ENCODE results near the gene GRIK3.

GRIK3 gene

DNA sequence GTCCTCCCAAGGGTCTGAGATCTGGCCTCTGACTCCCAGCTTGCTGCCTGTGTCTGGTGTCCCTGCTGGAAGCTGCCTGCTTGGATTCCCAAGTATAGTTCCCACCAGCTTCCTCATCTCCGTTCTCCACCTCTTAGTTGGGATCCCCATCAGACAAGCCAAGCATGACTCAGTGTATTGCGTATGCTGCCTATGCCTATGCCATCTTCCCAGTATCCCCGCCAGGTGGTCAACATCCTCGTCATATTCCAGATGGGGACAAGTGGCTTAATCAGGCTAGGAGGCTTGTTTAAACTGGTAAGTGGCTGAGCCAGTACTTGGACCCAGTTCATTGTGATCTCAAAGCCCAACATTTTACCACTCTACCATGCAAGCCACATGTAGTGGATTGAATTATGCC is 204.4 kb downstream of the GRIK3 start:
- DNase-seq (ENCODE audit: low spot score): no peak

DNA sequence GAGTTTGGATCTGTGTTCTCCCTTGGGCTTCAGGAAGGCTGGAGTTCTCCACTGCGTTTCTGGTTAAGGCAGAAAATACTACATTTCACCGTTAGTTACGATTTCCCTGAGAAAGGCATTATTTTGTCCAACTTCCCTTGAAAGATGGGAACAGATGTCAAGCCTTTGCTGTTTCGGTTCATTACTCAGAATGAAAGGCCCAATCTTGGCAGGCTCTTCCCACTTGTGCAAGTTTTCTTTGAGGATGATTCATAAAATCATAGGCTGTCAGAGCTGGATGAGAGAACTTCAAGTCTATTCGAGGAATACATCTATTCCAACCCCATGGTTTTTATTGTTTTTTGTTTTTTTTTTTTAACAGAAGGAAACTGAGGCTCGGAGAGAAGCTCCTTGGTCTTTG is 205.2 kb downstream of the GRIK3 start:
- DNase-seq (ENCODE audit: low spot score): peak; percentile 27

- no peak for DNase-seq (ENCODE audit: low spot score)
Measured at GRCh38 chr1:36825226-36825625, 209.1 kb downstream of the GRIK3 start.

DNA sequence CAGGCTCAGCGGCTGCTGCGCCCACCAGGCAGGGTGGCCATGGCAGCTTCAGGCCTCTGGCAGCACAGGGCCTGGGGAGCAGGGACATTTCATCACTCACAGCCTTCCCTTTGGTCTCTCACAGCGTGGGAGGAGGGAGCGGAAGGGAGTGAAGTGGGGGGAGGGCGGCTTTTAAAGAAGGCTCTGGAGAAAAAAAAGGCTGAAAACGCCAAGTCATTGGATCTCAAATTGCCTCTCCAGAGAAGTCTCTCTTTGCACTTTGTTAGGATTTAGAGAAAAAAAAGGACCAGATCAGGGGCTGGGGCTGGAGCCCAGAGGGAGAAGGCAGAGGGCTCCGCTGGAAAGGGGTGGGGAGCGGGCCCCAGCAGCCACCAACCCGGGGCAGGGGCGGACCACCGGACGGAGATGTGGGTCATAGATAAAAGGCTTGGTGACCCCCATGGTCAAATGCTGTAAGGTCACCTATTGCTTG is 209.9 kb downstream of the GRIK3 start:
- no peak for DNase-seq (ENCODE audit: low spot score)

DNA sequence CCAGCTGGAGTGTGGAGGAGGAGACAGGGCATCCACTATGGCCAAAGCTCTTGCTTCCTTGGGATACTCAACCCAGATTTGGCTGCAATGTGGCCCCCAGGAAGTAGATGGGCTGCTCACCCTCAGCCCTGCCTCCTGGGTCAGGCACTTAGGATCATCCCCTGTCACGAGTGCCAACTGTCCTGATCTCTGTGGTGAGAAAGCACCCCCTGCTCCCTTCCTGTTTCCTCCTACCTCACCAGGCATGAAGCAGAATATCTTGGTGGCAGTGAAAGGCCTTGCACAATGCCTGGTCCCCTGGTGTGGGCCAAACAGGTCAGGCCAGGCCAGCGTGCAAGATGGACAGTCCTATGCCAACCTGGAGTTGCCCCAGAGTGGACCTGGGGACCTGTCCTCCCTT is 211.7 kb downstream of the GRIK3 start:
- DNase-seq (ENCODE audit: low spot score): no peak

GRCh38 chr1:36821386-36821785 is 212.9 kb downstream of the GRIK3 start:
- DNase-seq (ENCODE audit: low spot score): no peak

GRCh38 chr1:36818771-36819170 is 215.5 kb downstream of the GRIK3 start:
- no peak for DNase-seq (ENCODE audit: low spot score)

GRCh38 chr1:36816348-36816747 is 218.0 kb downstream of the GRIK3 start:
- DNase-seq (ENCODE audit: low spot score): no peak

GRCh38 chr1:36814774-36815173 is 219.5 kb downstream of the GRIK3 start:
- DNase-seq (ENCODE audit: low spot score): no peak

DNA sequence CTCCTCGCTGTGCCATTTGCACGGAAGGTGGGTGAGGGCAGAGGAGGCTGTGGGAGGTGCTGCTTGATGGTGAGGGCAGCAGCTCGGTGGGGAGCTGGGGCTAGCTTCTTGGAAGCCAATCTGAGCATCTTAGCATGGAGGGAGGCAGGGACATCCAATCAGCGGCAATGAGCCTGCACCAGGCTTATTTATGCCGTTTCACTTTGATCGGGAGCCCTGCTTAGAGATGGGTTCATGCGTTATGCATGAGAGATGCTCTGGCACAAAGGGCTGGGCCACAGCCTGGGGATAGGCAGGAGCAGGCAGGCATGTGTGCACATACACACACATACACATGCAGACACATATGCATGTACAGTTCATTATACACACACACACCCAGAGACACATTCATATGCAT is 220.2 kb downstream of the GRIK3 start:
- DNase-seq (ENCODE audit: low spot score): no peak

GRCh38 chr1:36807262-36807661 is 227.1 kb downstream of the GRIK3 start:
- DNase-seq (ENCODE audit: low spot score): peak; percentile 30

DNA sequence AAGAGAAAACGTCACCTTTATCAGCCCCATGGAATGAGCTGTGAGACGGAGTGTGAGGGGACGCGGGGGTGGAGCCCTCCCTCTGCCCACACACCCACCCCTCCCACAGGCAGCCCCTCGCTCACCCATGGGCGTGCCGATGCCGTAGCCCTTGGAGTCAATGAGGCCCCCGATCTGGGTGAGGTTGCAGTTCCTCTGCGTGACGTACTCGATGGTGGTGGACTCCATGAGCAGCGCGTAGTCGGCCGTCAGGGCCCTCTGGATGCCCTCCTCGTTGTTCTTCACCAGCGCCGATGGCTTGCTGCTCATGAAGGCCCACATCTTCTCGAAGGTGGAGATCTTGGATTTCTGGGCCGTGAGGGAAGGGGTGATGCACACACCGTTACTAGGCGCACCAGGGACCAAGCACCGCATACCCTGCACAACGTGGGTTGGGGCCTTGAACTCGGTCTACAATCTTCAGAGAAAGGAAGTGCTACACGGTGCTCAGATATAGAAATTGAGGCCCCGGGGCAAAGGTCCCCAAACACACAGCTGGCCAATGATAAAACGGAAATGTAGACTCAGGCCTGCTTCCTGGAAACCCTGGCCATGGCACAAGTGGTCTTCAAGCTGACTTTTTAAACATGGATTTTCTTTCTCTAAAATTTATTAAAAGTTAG is 228.2 kb downstream of the GRIK3 start:
- no peak for DNase-seq (ENCODE audit: low spot score)

DNA sequence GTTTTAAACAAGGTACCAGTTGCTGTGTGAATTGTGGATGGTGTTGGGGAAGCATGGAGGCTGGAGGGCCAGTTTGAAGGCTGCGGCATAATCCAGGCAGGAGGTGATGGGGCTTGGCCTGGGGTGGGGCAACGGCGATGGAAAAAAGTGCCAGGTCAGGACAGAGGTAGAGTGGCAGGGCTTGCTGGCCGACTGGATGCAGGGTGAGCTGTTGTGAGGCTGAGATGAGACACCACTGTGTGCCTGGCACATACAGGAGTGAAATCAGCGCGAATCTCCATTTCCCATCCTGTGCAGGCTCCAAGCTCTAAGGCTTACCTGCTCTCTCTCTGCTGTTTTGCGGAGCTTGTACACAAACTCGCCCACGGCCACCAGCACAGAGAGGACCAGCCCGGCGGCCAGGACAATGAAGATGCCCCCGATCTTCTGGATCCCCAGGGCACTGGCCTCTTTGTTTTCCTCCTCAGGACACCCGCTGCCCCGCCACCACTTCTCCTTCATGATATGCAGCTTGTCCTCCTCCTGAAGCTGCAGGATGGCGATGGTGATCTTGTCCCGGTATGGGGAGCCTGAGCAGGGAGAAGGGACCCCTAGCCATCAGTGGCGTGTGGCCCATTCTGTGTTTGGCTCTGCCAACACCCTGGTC is 229.5 kb downstream of the GRIK3 start:
- DNase-seq (ENCODE audit: low spot score): no peak

DNA sequence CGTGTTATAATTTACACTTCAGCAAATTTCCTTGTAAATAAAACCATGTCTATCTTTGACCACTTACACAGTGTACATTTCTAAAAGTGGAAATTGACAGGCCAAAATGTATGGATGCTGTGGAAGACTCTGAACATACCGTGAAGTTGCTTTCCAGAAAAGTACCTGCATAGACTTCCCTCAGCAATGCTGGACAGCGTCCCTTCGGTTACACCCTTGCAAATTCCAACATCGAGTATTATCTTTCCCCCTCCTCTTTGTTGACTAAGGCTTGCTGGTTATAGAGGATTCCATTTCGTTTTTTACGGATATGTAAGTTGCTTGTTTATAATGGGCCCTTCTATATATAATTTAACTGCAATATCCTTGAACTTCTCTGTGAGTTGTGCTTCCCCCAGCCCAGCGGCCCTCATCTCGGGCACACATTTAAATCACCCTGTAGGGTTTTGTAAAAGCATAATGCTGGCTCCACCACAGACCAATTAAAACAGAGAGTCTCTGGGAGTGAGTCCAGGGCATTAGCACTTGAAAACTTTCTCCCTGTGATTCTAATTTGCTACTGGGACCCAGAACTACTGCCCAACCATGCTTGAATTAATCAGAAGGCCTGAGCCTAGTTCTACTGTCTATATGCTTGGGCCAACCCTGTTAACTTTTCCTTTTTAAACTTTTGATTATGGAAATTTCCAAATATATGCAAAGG is 230.3 kb downstream of the GRIK3 start:
- DNase-seq (ENCODE audit: low spot score): peak; percentile 49

DNA sequence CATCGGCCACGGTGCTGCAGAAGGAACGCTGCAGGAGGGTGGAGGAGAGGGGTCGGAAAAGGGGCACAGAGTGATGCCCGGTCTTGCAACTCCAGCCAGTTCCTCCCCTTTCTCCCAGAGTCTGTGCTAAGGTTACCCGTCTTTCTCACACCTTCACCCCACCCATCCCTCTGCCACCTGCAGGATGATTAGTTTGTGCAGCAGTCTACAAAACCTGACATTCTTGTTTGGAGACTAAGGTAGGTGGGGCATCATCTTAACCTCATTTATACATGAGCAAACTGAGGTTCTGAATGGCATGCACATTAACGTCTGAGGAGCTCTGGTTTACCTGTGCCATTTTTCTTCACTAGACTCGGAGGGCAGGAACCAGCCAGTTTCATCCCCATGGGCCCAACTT is 232.3 kb downstream of the GRIK3 start:
- no peak for DNase-seq (ENCODE audit: low spot score)

DNA sequence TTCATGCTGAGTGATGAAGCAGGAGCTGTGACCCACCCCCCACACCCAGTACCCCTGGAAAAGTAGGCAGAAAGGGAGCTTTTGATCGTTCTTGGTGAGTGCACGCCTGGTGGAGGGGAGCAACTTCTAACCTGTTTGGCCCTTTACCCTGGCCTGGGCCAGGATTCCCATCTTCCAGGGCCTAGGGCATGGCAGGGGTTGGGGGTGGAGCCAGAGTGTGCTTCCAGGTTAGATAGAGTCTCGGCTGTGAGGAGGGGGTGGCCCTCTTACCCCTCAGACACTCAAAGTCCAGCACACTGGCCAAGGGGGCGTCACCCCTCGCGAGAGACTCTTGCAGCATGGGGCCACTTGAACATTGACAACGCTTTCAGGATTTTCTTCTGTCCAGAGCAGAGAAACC is 236.6 kb downstream of the GRIK3 start:
- no peak for DNase-seq (ENCODE audit: low spot score)

DNA sequence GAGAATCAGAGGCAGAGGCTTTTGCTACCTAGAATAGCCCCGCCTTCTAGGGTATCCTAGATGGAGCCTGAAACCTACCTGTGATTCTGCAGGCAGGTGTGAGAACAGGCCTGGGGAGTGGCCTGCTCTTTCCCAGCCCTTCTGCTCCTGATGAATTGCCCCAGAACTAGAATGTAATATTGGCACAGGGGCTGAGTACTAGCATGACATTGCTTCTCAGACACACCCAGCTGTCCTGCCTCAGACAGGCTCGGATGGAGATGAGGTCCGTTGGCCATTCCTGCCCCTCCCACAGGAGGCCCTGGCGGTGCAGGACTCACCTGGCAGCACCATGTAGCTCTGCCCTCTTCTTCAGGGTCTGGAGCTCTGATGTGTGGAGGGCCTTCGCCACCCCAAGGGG is 237.6 kb downstream of the GRIK3 start:
- no peak for DNase-seq (ENCODE audit: low spot score)

DNA sequence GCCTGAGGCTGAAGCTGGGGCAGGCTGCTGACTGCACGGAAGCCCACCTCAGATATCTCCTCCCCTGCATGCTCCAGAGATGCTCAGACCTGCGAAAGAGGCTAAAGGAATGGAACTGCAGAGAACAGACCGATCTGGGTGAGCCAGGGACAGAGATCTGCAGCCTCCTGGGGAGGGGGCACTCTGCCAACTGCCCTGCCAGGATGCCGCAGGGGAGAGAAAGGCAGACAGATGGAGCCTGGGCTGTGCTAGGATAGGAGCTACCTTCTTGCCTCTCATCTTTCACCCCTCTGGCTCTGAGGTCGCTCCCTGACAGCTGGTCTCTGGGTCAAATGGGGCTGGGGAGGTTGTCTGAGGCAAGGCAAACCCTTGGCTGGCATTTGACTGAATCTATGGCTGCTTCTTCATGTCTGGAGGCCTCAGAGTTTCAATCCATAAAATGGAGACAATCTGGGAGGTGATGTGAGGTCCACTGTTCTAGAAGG is 238.2 kb downstream of the GRIK3 start:
- DNase-seq (ENCODE audit: low spot score): no peak

GRCh38 chr1:36794460-36794859 is 239.9 kb downstream of the GRIK3 start:
- no peak for DNase-seq (ENCODE audit: low spot score)

- no peak for DNase-seq (ENCODE audit: low spot score)
Measured at GRCh38 chr1:36793452-36793851, 240.9 kb downstream of the GRIK3 start.

GRCh38 chr1:36792292-36792691 is 242.0 kb downstream of the GRIK3 start:
- DNase-seq (ENCODE audit: low spot score): no peak

DNA sequence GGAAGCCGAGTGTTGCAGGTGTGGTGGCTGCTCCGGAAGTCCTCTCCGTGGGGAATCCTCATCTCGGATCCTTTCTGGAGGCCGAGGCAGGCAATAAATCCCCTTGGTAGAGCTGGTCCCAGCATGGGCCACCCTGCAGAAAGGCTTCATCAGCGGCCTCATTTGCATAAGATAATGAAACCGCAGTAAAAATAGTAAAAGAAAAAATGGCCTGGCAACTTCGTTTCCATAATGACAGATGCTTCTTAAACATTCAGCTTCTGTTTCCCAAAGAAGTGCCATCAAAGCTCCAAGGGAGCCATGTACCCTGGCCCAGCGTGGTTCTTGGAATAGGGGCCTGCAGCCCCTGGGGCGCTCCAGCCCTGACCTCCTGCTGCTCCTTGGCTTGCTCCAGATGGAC is 244.1 kb downstream of the GRIK3 start:
- DNase-seq (ENCODE audit: low spot score): no peak

- no peak for DNase-seq (ENCODE audit: low spot score)
Measured at GRCh38 chr1:36789535-36789934, 244.8 kb downstream of the GRIK3 start.
